Gastroesophageal sphincter (tissue), 4 donors: Measurements from ENCODE around the gene NDUFC1. TPM values are rescaled to one million over a fixed set of nuclear protein-coding genes. Genes with fewer than 3 reads are reported as not detected.
"Not testable (repeated sequence)": the region's sequence is repeated elsewhere in the genome, so short reads cannot be mapped to it uniquely, and the experiment has no call there.

Source experiments
- ATAC-seq: fragments of 150-250 bp; one replicate; pipeline ENCODE4 v1.9.1; 2016; ENCODE audit warnings: mild to moderate bottlenecking, moderate library complexity
- H3K27ac ChIP-seq, 4 donors: fragments of 200-600 bp; sonication (generic) in 3 of 4; 1 replicate in 3 of 4; 2 replicates in 1 of 4; pipeline ENCODE4 v1.5.1; 2016 to 2019
- H3K27me3 ChIP-seq: fragments of 200-600 bp; sonication (generic); one replicate; pipeline ENCODE4 v1.5.1; 2019
- H3K36me3 ChIP-seq, 2 donors: fragments of 200-600 bp; sonication (generic); one replicate each; pipeline ENCODE4 v1.5.1; 2019; ENCODE audit warnings: control low read depth in 1 of 2
- H3K4me1 ChIP-seq, 3 donors: fragments of 200-600 bp; sonication (generic); 1 replicate in 2 of 3; 2 replicates in 1 of 3; pipeline ENCODE4 v1.5.1; 2016 to 2019; ENCODE audit warnings: control low read depth in 2 of 3
- H3K4me3 ChIP-seq, 2 donors: fragments of 200-600 bp; sonication (generic); one replicate each; pipeline ENCODE4 v1.5.1; 2019; ENCODE audit warnings: mild to moderate bottlenecking in 1 of 2, moderate library complexity in 1 of 2
- H3K9me3 ChIP-seq, 3 donors: fragments of 200-600 bp; sonication (generic); one replicate each; pipeline ENCODE4 v1.5.1; 2017 to 2019; ENCODE audit warnings: control low read depth in 2 of 3
- CTCF ChIP-seq, 4 experiments: fragments of 200-600 bp in 2 of 4; fragments of 450-650 bp in 2 of 4; sonication (generic) in 1 of 4; IDR thresholded peaks; one replicate each; pipeline ENCODE4 v1.5.1; 2017 to 2019; ENCODE audit warnings: antibody characterized with exemption in 4 of 4, mild to moderate bottlenecking in 2 of 4, moderate library complexity in 2 of 4
- EP300 ChIP-seq: sonication (generic); formaldehyde crosslinking; IDR thresholded peaks from one replicate; pipeline ENCODE4 v1.6.1; 2017; ENCODE audit warnings: antibody characterized with exemption, mild to moderate bottlenecking
- POLR2A ChIP-seq, 2 donors: fragments of 450-650 bp; IDR thresholded peaks; one replicate each; pipeline ENCODE4 v1.6.1; 2017; ENCODE audit warnings: antibody characterized with exemption in 2 of 2, mild to moderate bottlenecking in 2 of 2, moderate library complexity in 1 of 2
- POLR2AphosphoS5 ChIP-seq: sonication (generic); formaldehyde crosslinking; IDR thresholded peaks from one replicate; pipeline ENCODE4 v1.6.1; 2017; ENCODE audit warnings: antibody characterized with exemption
- WGBS, 2 donors: methylation state at CpG; one replicate each; pipeline ENCODE4 v1.1.5; 2018; ENCODE audit warnings: low coverage in 1 of 2; 5-methylcytosine and 5-hydroxymethylcytosine counted together
- total RNA-seq, 4 donors: library from RNA; depleted of rRNA; stranded (reverse); fragments of >200 nt; gene quantifications; one replicate each; pipeline ENCODE4 v1.1.0, GENCODE V29; 2016

The NDUFC1 gene
- total RNA-seq, 4 donors from 2014 or later, result 31.0 to 61.0 (median 48.4) TPM

- Histone ChIP-seq H3K9me3 (no peaks in the 10 kb centered on the region), H3K36me3 (no peaks in the 10 kb centered on the region), H3K27ac (peak overlapping the region in 3 of 4 donors; percentile 22 to 64 (median 39)), H3K4me3 (peak overlapping the region; percentile 7 to 43), H3K4me1 (peaks cover 0 to 14% (median 4%) of the 10 kb centered on the region in 3 donors), H3K27me3 (no peaks in the 10 kb centered on the region)
- WGBS, 2 donors, result 14 to 16% methylated on average over 7 to 11 of the region's 14 CpGs
- ATAC-seq, result peak; percentile 85
- TF ChIP-seq CTCF (IDR thresholded peaks at IDR 0.05) (no peak), POLR2A (IDR thresholded peaks at IDR 0.05) (no peak), POLR2AphosphoS5 (no peak), EP300 (no peak)
Observed at GRCh38 chr4:139266583-139267257, 35.6 kb downstream of the NDUFC1 start.

GRCh38 chr4:139266208-139266582, 36.1 kb downstream of the NDUFC1 start:
- H3K4me3 ChIP-seq, result peak overlapping the region; percentile 7 to 43
- no peak for ATAC-seq

GRCh38 chr4:139265654-139266053, 36.6 kb downstream of the NDUFC1 start:
- peaks cover 0 to 14% (median 4%) of the 10 kb centered on the region in 3 donors for H3K4me1 ChIP-seq
- no peak overlapping the region for H3K4me3 ChIP-seq
- no peak for TF ChIP-seq POLR2A (IDR thresholded peaks at IDR 0.05)
- no peak for TF ChIP-seq EP300
- TF ChIP-seq POLR2AphosphoS5, result no peak
- TF ChIP-seq CTCF (IDR thresholded peaks at IDR 0.05), result no peak
- H3K27ac ChIP-seq, result no peak overlapping the region
- ATAC-seq, result no peak
- H3K9me3 ChIP-seq, result no peaks in the 10 kb centered on the region
- WGBS, 2 donors, result 53 to 58% methylated on average over 3 of the region's 3 CpGs
- H3K27me3 ChIP-seq, result no peaks in the 10 kb centered on the region
- H3K36me3 ChIP-seq, result no peaks in the 10 kb centered on the region

More at GRCh38 chr4:139266208-139266582, 36.1 kb downstream of the NDUFC1 start:
- H3K27me3 ChIP-seq, result no peaks in the 10 kb centered on the region
- TF ChIP-seq CTCF (IDR thresholded peaks at IDR 0.05) (no peak), EP300 (no peak), POLR2A (IDR thresholded peaks at IDR 0.05) (no peak), POLR2AphosphoS5 (no peak)
- 0% methylated on average over 1 of the region's 1 CpG for WGBS, 2 donors
- peak overlapping the region in 2 of 4 donors; percentile 39 to 64 for H3K27ac ChIP-seq
- H3K4me1 ChIP-seq, result peaks cover 0 to 14% (median 4%) of the 10 kb centered on the region in 3 donors
- H3K36me3 ChIP-seq, result no peaks in the 10 kb centered on the region
- H3K9me3 ChIP-seq, result no peaks in the 10 kb centered on the region

GRCh38 chr4:139256349-139256748, 45.9 kb downstream of the NDUFC1 start:
- Histone ChIP-seq H3K4me1 (no peaks in the 10 kb centered on the region), H3K36me3 (no peaks in the 10 kb centered on the region), H3K4me3 (no peak overlapping the region), H3K27ac (no peak overlapping the region), H3K27me3 (no peaks in the 10 kb centered on the region), H3K9me3 (no peaks in the 10 kb centered on the region)
- ATAC-seq, result no peak
- TF ChIP-seq CTCF (IDR thresholded peaks at IDR 0.05), result no peak
- TF ChIP-seq POLR2AphosphoS5, result no peak
- no peak for TF ChIP-seq EP300
- WGBS, 2 donors, result 48 to 53% methylated on average over 2 of the region's 2 CpGs

- H3K27ac ChIP-seq, H3K4me1 ChIP-seq, H3K36me3 ChIP-seq, H3K9me3 ChIP-seq, ATAC-seq, H3K27me3 ChIP-seq, H3K4me3 ChIP-seq: not testable (repeated sequence)
- 100% methylated on average over 3 of the region's 6 CpGs; no CpG with 5 or more reads in 1 of the 2 donors for WGBS, 2 donors
Observed at GRCh38 chr4:139255581-139255980, 46.7 kb downstream of the NDUFC1 start.
